Non-pigmented ciliary epithelial cell (primary cell): ENCODE measurements around the gene ERGIC3.
"Not testable (repeated sequence)": the region's sequence is repeated elsewhere in the genome, so short reads cannot be mapped to it uniquely, and the experiment has no call there.

ENCODE experiments used
- DNase-seq: peaks from one replicate; pipeline ENCODE4 v3.0.0-alpha.2; 2010; ENCODE audit warnings: low read depth

The ERGIC3 gene

GRCh38 chr20:35518955-35519354 lies 22.9 kb upstream of the ERGIC3 start:
- DNase-seq = no peak

GRCh38 chr20:35523298-35523888 lies 18.5 kb upstream of the ERGIC3 start:
- no peak for DNase-seq

- DNase-seq = no peak
Measured at GRCh38 chr20:35525639-35526038, 16.2 kb upstream of the ERGIC3 start.

- no peak for DNase-seq
Measured at GRCh38 chr20:35527122-35527769, 14.6 kb upstream of the ERGIC3 start.

- DNase-seq = no peak
Measured at GRCh38 chr20:35529552-35529951, 12.3 kb upstream of the ERGIC3 start, which contains the start of gene C20orf173. TSS of gene C20orf173 (minus strand) at chr20:35529652. CDS start at chr20:35529373, 279 bp downstream.

- DNase-seq = no peak
Measured at GRCh38 chr20:35539756-35540212, 2.1 kb upstream of the ERGIC3 start.

- DNase-seq = no peak
Measured at GRCh38 chr20:35541118-35541782, 628 bp upstream of the ERGIC3 start.

- DNase-seq = no peak
Measured at GRCh38 chr20:35542990-35543389, 1.1 kb downstream of the ERGIC3 start.

- no peak for DNase-seq
Measured at GRCh38 chr20:35544436-35544835, 2.6 kb downstream of the ERGIC3 start.

- DNase-seq = not testable (repeated sequence)
Measured at GRCh38 chr20:35544941-35545340, 3.1 kb downstream of the ERGIC3 start.

GRCh38 chr20:35546127-35546526 lies 4.2 kb downstream of the ERGIC3 start:
- DNase-seq = no peak

- no peak for DNase-seq
Measured at GRCh38 chr20:35547329-35547728, 5.5 kb downstream of the ERGIC3 start.

- no peak for DNase-seq
Measured at GRCh38 chr20:35551503-35551902, 9.6 kb downstream of the ERGIC3 start.

- DNase-seq = no peak
Measured at GRCh38 chr20:35552914-35553313, 11.0 kb downstream of the ERGIC3 start.

- not testable (repeated sequence) for DNase-seq
Measured at GRCh38 chr20:35555461-35555860, 13.6 kb downstream of the ERGIC3 start.

GRCh38 chr20:35555951-35556645 lies 14.2 kb downstream of the ERGIC3 start:
- DNase-seq = no peak

- DNase-seq = no peak
Measured at GRCh38 chr20:35556871-35557270, 15.0 kb downstream of the ERGIC3 start.

GRCh38 chr20:35558451-35558850 lies 16.6 kb downstream of the ERGIC3 start:
- no peak for DNase-seq

GRCh38 chr20:35559042-35559693 lies 17.3 kb downstream of the ERGIC3 start:
- no peak for DNase-seq

- no peak for DNase-seq
Measured at GRCh38 chr20:35560105-35560511, 18.2 kb downstream of the ERGIC3 start.

GRCh38 chr20:35560541-35560940 lies 18.7 kb downstream of the ERGIC3 start:
- no peak for DNase-seq

GRCh38 chr20:35561268-35561667 lies 19.4 kb downstream of the ERGIC3 start:
- DNase-seq = no peak
